Measurements from ENCODE around the gene LRRC42.

Gene LRRC42

GRCh38 chr1:53930932-53931331, 15.2 kb upstream of the LRRC42 start:
- Mint-ChIP-seq H3K4me3 (no peak overlapping the region), H3K27ac (no peak overlapping the region), H3K36me3 (peaks cover 21% of the 10 kb centered on the region)

GRCh38 chr1:53931523-53931922, 14.6 kb upstream of the LRRC42 start:
- no peaks in the 10 kb centered on the region for H3K27me3 Mint-ChIP-seq
- H3K9me3 Mint-ChIP-seq: no peaks in the 10 kb centered on the region
- H3K27ac Mint-ChIP-seq: no peak overlapping the region
- H3K36me3 Mint-ChIP-seq: peaks cover 19% of the 10 kb centered on the region
- H3K4me3 Mint-ChIP-seq: no peak overlapping the region
- H3K4me1 Mint-ChIP-seq: peaks cover 6% of the 10 kb centered on the region

More at GRCh38 chr1:53930932-53931331, 15.2 kb upstream of the LRRC42 start:
- Mint-ChIP-seq H3K9me3 (no peaks in the 10 kb centered on the region), H3K4me1 (peaks cover 6% of the 10 kb centered on the region), H3K27me3 (no peaks in the 10 kb centered on the region)

- Mint-ChIP-seq H3K9me3 (no peaks in the 10 kb centered on the region), H3K27ac (no peak overlapping the region), H3K4me1 (peaks cover 13% of the 10 kb centered on the region), H3K4me3 (no peak overlapping the region), H3K36me3 (peaks cover 12% of the 10 kb centered on the region), H3K27me3 (no peaks in the 10 kb centered on the region)
These were observed 11.9 kb upstream of the LRRC42 start for GRCh38 chr1:53934170-53934765.

GRCh38 chr1:53936430-53936829, 9.7 kb upstream of the LRRC42 start:
- H3K27me3 Mint-ChIP-seq: no peaks in the 10 kb centered on the region
- H3K9me3 Mint-ChIP-seq: no peaks in the 10 kb centered on the region
- H3K4me1 Mint-ChIP-seq: peaks cover 15% of the 10 kb centered on the region
- H3K27ac Mint-ChIP-seq: no peak overlapping the region
- H3K36me3 Mint-ChIP-seq: peaks cover 9% of the 10 kb centered on the region
- H3K4me3 Mint-ChIP-seq: no peak overlapping the region

- H3K4me1 Mint-ChIP-seq: peaks cover 25% of the 10 kb centered on the region
- no peak overlapping the region for H3K4me3 Mint-ChIP-seq
- peak overlapping the region; percentile 64 for H3K27ac Mint-ChIP-seq
- no peaks in the 10 kb centered on the region for H3K9me3 Mint-ChIP-seq
- peaks cover 8% of the 10 kb centered on the region for H3K36me3 Mint-ChIP-seq
- H3K27me3 Mint-ChIP-seq: no peaks in the 10 kb centered on the region
These were observed 7.9 kb upstream of the LRRC42 start for GRCh38 chr1:53938136-53938830.

GRCh38 chr1:53942127-53942957, 3.8 kb upstream of the LRRC42 start:
- Mint-ChIP-seq H3K4me3 (peak overlapping the region; percentile 37), H3K36me3 (peaks cover 4% of the 10 kb centered on the region), H3K27ac (peak overlapping the region; percentile 7), H3K4me1 (peaks cover 49% of the 10 kb centered on the region), H3K27me3 (no peaks in the 10 kb centered on the region), H3K9me3 (no peaks in the 10 kb centered on the region)

GRCh38 chr1:53943090-53943489, 3.1 kb upstream of the LRRC42 start:
- H3K4me3 Mint-ChIP-seq: peak overlapping the region; percentile 37
- no peaks in the 10 kb centered on the region for H3K9me3 Mint-ChIP-seq
- no peak overlapping the region for H3K27ac Mint-ChIP-seq
- H3K27me3 Mint-ChIP-seq: no peaks in the 10 kb centered on the region
- peaks cover 55% of the 10 kb centered on the region for H3K4me1 Mint-ChIP-seq
- H3K36me3 Mint-ChIP-seq: peaks cover 2% of the 10 kb centered on the region

DNA sequence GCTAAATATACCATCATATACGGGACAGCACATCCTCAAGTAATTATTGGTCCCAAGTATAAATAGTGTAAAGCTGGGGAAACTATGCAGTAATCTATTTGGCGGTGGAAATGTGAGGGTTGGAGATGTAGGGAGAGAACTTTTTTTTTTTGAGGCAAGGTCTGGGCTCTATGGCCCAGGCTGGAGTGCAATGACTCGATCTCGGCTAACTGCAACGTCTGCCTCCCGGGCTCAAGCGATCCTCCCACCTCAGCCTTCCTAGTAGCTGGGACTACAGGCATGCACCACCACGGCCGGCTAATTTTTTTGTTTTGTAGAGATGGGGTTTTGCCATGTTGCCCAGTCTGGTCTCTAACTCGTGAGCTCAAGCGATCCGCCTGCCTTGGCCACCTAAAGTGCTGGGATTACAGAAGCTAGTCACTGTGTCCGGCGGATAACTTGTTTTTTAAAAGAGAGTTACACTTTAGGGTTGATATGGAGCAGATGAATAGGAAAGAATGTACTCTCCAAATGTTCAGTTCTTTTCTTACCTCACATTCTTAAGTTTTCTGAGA, 2.6 kb upstream of the LRRC42 start:
- peaks cover 2% of the 10 kb centered on the region for H3K36me3 Mint-ChIP-seq
- H3K9me3 Mint-ChIP-seq: no peaks in the 10 kb centered on the region
- H3K4me3 Mint-ChIP-seq: peak overlapping the region; percentile 74
- H3K27me3 Mint-ChIP-seq: no peaks in the 10 kb centered on the region
- peaks cover 53% of the 10 kb centered on the region for H3K4me1 Mint-ChIP-seq
- H3K27ac Mint-ChIP-seq: peak overlapping the region; percentile 14

- Mint-ChIP-seq H3K27ac (peak overlapping the region; percentile 94), H3K4me3 (peak overlapping the region; percentile 94), H3K4me1 (peaks cover 52% of the 10 kb centered on the region), H3K9me3 (no peaks in the 10 kb centered on the region), H3K27me3 (no peaks in the 10 kb centered on the region), H3K36me3 (peaks cover 2% of the 10 kb centered on the region)
These were observed 1.5 kb upstream of the LRRC42 start for GRCh38 chr1:53944469-53945182.

- Mint-ChIP-seq H3K36me3 (peaks cover 1% of the 10 kb centered on the region), H3K9me3 (no peaks in the 10 kb centered on the region), H3K4me1 (peaks cover 50% of the 10 kb centered on the region), H3K4me3 (peak overlapping the region; percentile 94), H3K27ac (peak overlapping the region; percentile 94), H3K27me3 (no peaks in the 10 kb centered on the region)
These were observed 1.0 kb upstream of the LRRC42 start for GRCh38 chr1:53945183-53945432.

DNA sequence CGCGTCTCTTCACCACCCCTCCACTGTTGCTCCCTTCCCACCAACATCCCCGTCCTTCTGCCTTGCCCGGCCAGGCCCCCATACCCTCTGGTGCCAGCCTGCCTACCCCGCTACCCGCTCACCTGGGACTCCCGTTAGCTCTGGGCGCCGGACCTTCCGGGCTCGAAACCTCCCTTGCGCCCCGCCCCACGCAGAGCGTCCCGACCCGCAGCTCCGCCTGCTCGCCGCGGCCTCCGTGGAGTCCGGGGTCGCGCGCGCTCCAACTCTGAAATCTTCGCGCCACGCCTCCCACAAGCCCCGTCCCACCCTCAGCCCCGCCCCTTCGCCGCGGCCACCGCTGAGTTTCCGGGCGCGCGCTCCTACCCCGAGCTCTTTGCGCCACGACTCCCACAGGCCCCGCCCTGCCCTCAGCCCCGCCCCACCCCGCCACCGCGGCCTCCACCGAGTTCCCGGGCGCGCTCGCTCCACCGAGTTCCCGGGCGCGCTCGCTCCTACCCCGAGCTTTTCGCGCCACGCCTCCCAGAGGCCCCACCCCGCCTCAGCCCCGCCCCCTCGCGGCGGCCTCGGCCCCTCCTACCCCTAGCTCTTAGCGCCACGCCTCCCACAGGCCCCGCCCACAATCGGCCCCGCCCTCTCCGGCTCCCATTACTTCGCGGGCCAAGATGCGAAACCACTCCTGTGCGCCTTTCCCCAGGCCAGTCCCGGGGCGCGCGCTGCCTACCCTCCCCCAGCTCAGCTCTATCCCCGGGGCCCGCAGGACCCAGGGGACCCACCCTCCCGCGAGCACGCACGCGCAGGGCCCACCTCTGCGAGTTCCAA, 508 bp upstream of the LRRC42 start, which contains the start of gene IFT25:
Gene IFT25 (minus strand): TSS at position 267 of the 819 bp plus-strand sequence. CDS start 5,617 bp downstream, outside the sequence.
- H3K9me3 Mint-ChIP-seq: no peaks in the 10 kb centered on the region
- peak within 1 kb of the TSS; percentile 94 for H3K27ac Mint-ChIP-seq
- H3K27me3 Mint-ChIP-seq: no peaks in the 10 kb centered on the region
- peak within 1 kb of the TSS; percentile 94 for H3K4me3 Mint-ChIP-seq
- peaks cover 47% of the 10 kb centered on the region for H3K4me1 Mint-ChIP-seq
- H3K36me3 Mint-ChIP-seq: no peaks in the 10 kb centered on the region

DNA sequence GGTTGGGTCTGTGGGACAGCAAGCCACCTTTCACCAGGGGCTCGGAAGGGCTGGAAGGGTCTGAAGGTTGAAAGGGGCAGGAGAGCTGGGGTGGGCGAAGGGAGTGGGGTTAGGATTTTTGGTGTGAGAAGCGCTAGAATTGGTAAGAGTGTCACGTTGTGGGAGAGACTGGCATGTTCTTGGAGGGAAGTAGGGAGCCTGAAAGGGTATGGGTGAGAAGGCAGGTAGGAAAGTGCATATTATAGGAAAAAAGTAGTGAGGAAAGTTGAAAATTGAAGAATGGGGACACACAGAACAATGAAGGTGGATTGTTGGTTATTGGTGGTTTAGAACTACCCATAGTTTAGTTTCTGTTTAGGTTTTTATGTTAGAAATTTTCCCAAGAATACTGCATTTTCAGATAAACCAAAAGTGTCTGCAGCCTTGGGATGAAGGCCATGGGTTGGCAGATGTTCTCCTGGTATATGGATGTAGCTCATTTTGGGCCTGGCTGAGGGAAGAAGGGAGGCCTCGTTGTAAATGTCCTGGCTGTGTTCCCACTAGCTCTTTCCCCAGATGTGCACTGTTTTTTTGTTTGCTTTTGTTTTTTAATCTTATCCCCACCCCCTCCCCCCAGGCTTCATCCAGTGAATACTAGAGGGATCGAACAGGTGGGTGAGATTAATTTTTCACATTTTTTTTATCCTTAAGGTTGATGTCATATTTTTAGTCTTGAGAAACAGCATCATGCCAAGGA, 1.2 kb downstream of the LRRC42 start:
- Mint-ChIP-seq H3K27me3 (no peaks in the 10 kb centered on the region), H3K36me3 (no peaks in the 10 kb centered on the region), H3K27ac (peak overlapping the region; percentile 92), H3K4me3 (peak overlapping the region; percentile 83), H3K4me1 (peaks cover 47% of the 10 kb centered on the region), H3K9me3 (no peaks in the 10 kb centered on the region)

GRCh38 chr1:53948291-53948690, 2.1 kb downstream of the LRRC42 start:
- peaks cover 42% of the 10 kb centered on the region for H3K4me1 Mint-ChIP-seq
- H3K27ac Mint-ChIP-seq: no peak overlapping the region
- peak overlapping the region; percentile 32 for H3K4me3 Mint-ChIP-seq
- no peaks in the 10 kb centered on the region for H3K9me3 Mint-ChIP-seq
- H3K27me3 Mint-ChIP-seq: no peaks in the 10 kb centered on the region
- H3K36me3 Mint-ChIP-seq: peaks cover 2% of the 10 kb centered on the region
